ENCODE results near the gene ELAVL1.

The ELAVL1 gene

DNA sequence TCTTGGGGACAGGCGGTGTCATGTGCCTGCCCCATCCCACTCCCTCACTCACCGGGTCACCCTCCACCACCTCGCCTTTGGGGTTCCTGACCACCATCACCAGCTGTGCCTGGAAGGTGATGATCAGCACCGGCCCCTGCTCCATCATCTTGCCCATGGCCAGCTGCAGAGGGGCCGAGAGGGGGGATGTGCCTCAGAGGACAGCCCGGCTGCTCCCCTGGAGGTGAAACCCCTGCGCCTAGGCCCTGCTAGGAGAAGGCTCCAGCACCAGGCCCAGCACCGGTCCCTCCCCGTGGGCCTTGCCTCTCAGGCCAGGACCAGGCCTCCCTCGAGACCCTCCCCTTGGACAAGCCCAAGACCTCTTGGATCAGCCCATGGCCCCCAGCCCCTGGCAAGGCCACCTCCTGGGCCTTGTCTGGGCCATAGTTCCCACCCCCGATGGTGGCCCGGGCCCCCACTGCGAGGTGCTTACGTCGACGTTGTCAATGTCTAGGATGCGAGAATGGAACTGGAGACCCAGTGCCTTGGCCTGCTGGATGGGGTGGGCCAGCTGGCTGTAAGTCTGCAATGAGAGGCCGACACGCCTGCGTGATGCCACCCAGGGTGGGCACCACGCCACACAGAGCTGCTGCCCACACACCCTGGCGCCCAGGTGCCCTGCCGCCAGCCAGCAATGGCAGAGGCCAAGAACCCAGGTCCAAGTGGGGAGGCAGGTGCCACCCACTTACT, 77.7 kb downstream of the ELAVL1 start:
- no peak for TF ChIP-seq CTCF (IDR thresholded peaks at IDR 0.05; ENCODE audit: unreplicated experiment in 3 of 3)
- peaks cover 18% of the 10 kb centered on the region for H3K4me1 Mint-ChIP-seq
- no peaks in the 10 kb centered on the region for H3K27me3 Mint-ChIP-seq (ENCODE audit: low read depth)
- peak overlapping the region in 2 of 3 experiments; percentile 71 to 77 for H3K4me3 Mint-ChIP-seq
- H3K9me3 Mint-ChIP-seq: no peaks in the 10 kb centered on the region
- peak overlapping the region; percentile 79 to 89 (median 80) for H3K27ac Mint-ChIP-seq
- peaks cover 5% of the 10 kb centered on the region for H3K36me3 Mint-ChIP-seq (ENCODE audit: low read depth)

DNA sequence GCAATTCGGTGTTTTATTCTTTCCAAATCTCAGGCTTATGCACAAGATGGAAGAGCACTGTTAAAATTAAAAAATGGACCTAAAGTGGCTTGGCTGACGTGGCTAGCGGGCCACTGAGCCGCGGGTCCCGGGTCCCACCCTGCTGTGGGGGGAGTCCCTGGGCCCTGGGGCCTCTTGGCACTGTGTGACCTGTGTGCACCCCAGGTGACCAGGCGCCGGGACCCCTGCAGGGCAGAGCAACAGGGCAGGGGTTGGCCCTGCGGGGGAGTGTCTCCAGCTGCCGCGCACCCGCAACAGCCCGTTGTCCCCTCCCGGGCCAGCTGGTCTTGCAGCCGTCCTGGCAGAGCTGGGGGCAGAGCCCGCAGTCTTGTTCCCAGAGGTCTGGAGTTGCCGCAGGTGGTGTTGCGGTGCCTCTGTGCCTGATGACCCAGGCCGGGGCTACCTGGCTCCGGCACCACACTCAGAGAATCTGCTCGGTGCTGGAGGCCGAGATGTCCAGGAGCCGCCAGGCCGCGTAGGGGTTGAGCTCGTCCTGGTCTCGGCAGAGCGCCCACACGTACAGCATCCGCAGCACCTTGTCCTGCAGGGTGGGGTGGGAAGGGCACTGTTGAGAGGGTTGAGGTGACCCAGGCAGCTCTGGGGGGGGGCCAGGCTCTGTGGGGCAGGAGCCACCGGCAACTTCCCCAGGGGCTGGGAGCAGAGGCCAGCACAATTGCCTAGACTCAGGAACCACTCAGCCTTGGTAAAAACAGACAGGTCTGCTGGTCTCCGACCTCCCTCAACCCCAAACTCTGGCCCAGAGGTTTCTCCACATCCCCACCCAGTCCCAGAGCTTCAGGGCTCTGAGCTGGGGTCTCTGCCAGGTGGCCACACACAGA, 78.5 kb downstream of the ELAVL1 start:
- Mint-ChIP-seq H3K4me1 (peaks cover 18% of the 10 kb centered on the region), H3K27ac (peak overlapping the region; percentile 71 to 91 (median 75)), H3K9me3 (no peaks in the 10 kb centered on the region), H3K36me3 (ENCODE audit: low read depth) (peaks cover 5% of the 10 kb centered on the region), H3K27me3 (ENCODE audit: low read depth) (no peaks in the 10 kb centered on the region), H3K4me3 (peak overlapping the region; percentile 85 to 90 (median 88))
- peak in 1 of 3 experiments; percentile 1 for TF ChIP-seq CTCF (IDR thresholded peaks at IDR 0.05; ENCODE audit: unreplicated experiment in 3 of 3)

DNA sequence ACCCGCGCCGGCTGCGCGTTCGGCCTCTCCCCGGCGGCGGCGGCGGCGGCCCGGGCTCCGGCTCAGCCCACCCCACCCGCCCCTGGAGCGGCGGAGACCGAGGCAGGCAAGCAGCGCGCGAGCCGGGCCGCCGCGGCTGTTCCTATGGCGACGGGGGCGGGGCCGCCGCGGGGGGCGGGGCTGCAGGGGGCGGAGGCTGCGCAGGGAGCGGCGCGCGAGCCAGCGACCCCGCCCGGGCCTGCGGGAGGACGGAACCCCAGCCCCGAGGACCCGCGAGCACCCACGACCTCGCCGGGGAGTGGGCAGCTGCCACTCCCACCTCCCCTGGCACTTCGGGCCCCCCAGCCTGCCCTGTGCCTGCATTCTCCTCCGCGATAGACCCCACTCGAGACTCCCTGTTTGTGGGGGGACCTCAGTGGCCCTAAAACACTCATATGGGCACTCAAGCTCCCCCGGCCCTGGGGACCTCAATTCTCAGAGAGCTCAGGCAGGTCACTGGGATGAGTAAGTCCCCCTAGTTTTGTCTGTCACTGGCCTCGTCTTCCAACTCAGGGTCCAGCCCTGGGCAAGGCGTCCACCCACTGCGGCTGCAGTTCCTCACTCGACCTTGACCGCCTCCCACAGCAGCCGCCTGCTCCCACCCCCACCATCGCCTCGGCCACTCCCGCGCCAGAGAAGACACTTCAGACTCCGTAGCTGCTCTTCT, 79.3 kb downstream of the ELAVL1 start, which contains the start of gene CTXN1:
CTXN1 (minus strand) TSS at position 115 of the 706 bp plus-strand sequence. CDS start 597 bp downstream, outside the sequence.
- Mint-ChIP-seq H3K4me1 (peaks cover 20% of the 10 kb centered on the region), H3K27ac (peak within 1 kb of the TSS; percentile 75 to 91 (median 86)), H3K36me3 (ENCODE audit: low read depth) (peaks cover 5% of the 10 kb centered on the region), H3K27me3 (ENCODE audit: low read depth) (no peaks in the 10 kb centered on the region), H3K9me3 (no peaks in the 10 kb centered on the region), H3K4me3 (peak within 1 kb of the TSS; percentile 88 to 93 (median 91))
- peak; percentile 8 to 9 (median 9) for TF ChIP-seq CTCF (IDR thresholded peaks at IDR 0.05; ENCODE audit: unreplicated experiment in 3 of 3)

DNA sequence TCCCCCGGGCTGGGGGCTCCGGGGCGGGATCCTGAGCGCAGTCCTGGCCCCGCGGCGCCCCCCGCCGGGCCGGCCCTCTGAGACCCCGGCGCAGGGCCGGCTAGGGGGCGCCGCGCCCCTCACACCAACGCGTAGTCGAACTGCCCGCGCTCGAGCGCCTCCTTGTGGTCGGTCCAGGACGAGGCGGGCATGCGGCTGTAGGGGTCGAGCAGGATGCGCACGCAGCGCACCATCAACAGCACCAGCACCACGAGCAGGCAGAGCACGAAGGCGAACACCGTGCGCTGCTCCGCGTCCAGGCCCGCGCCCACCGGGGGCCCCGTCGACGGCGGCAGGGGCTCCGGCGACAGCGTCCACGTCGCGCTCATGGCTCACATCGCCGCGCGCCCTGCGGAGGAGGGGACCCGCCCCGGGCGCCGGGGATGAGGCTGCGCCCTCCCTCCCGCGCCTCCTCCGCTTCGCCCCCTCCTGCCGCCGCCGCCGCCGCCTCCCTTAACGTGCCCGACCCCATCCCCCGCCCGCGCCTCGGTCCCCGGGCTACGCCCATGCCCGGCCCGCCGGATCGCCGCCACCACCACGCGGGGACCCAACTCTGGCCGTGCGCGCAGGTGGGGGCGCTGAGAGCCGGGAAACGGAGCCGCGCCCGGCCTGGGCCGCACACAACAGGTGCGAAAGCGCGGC, 80.1 kb downstream of the ELAVL1 start:
- H3K9me3 Mint-ChIP-seq: no peaks in the 10 kb centered on the region
- H3K4me3 Mint-ChIP-seq: peak overlapping the region; percentile 87 to 93 (median 91)
- peaks cover 5% of the 10 kb centered on the region for H3K36me3 Mint-ChIP-seq (ENCODE audit: low read depth)
- H3K4me1 Mint-ChIP-seq: peaks cover 25% of the 10 kb centered on the region
- peak; percentile 95 to 99 (median 96) for TF ChIP-seq CTCF (IDR thresholded peaks at IDR 0.05; ENCODE audit: unreplicated experiment in 3 of 3)
- peaks cover 4% of the 10 kb centered on the region for H3K27me3 Mint-ChIP-seq (ENCODE audit: low read depth)
- H3K27ac Mint-ChIP-seq: peak overlapping the region in 2 of 3 experiments; percentile 74 to 86

DNA sequence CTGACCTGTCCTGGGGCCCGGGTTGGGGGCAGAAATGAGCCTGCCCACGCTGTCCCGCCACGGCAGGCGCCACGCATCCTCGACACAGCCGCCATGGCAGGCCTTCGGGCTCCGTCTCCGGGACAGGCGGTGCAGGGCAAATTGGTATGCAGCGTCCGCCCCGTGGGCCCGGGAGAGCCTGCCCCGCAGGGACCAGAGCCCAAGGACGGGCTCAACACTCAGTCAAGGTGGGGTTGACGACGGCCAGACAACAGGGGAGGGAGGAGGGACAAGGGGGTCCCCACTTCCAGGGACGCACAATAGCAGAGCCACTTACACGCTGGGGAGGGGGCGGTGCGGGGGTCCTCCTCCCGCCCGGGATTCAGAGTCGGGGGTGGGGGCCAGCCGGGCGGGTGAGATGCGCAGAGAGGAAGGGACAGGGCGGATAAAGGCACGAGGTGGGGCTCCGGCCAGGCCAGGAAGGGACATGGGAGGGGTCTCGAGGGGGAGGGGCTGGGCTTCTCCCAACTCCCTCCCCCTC, 80.7 kb downstream of the ELAVL1 start:
- peaks cover 5% of the 10 kb centered on the region for H3K36me3 Mint-ChIP-seq (ENCODE audit: low read depth)
- peaks cover 31% of the 10 kb centered on the region for H3K4me1 Mint-ChIP-seq
- TF ChIP-seq CTCF (IDR thresholded peaks at IDR 0.05; ENCODE audit: unreplicated experiment in 3 of 3): no peak
- no peak overlapping the region for H3K27ac Mint-ChIP-seq
- H3K27me3 Mint-ChIP-seq (ENCODE audit: low read depth): peaks cover 10% of the 10 kb centered on the region
- peak overlapping the region in 2 of 3 experiments; percentile 56 to 68 for H3K4me3 Mint-ChIP-seq
- no peaks in the 10 kb centered on the region for H3K9me3 Mint-ChIP-seq
